Bronchial epithelial cell (primary cell): ENCODE measurements around the gene TH. TPM values are rescaled to one million over a fixed set of nuclear protein-coding genes. Genes with fewer than 3 reads are reported as not detected.

Source experiments
- DNase-seq: peaks from one replicate; pipeline ENCODE4 v3.0.0-alpha.2; 2010; ENCODE audit warnings: low read depth
- FAIRE-seq: peaks from 2 replicates; lab custom pipeline; 2011; peaks lifted over from hg19 to GRCh38; lab: Jason Lieb, UNC
- H3K27me3 ChIP-seq: 2 replicates; pipeline ENCODE4 v1.5.1; 2011; ENCODE audit warnings: low read length; ENCODE audit not compliant: control insufficient read depth, insufficient read depth
- H3K36me3 ChIP-seq: 2 replicates; pipeline ENCODE4 v1.5.1; 2011; ENCODE audit warnings: low read length; ENCODE audit not compliant: control insufficient read depth, insufficient read depth
- H3K4me3 ChIP-seq: 2 replicates; pipeline ENCODE4 v1.5.1; 2011; ENCODE audit warnings: mild to moderate bottlenecking, low read depth, low read length, control low read depth
- CTCF ChIP-seq: IDR thresholded peaks from 2 replicates; pipeline ENCODE4 v1.5.1; 2011; ENCODE audit warnings: mild to moderate bottlenecking, moderate library complexity, low read length, control low read depth, inconsistent platforms; ENCODE audit not compliant: insufficient read depth, severe bottlenecking
- total RNA-seq: library from RNA; depleted of rRNA; stranded (reverse); fragments of >200 nt; gene quantifications from 2 replicates; pipeline ENCODE4 v1.2.1, GENCODE V29; 2014

Gene TH
- total RNA-seq, 1 donor from 2014 or later = under 0.01 TPM

DNA sequence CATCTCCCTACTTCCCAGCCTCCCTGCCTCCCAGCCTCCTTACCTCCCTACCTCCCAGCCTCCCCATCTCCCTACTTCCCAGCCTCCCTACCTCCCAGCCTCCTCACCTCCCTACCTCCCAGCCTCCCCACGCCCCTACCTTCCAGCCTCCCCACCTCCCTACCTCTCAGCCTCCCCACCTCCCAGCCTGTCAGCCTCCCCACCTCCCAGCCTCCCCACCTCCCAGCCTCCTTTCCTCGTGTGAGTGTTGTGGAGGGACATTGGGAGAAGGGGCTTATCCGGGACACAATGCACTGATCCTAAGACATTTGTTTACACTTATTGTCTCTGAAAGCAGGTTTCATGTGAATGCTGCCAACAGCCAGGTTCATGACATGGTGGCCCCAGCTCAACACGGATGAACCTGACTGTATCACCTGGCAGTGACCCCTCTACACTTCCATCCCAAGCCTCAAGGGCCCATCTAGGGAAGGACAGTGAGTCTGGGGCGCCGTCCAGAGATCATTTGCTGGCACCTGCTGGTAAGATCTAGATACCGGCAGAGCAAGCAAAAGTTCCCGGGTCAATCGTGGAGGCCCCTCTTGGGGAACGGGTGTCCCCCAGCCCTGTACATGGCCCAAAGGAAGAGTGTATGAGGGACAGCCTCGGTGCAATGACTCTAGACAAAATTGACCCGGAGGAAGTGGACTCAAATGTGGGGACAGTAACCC is 34.5 kb upstream of the TH start:
- FAIRE-seq = no peak
- Histone ChIP-seq H3K36me3 (no peaks in the 10 kb centered on the region), H3K27me3 (peaks cover 10% of the 10 kb centered on the region), H3K4me3 (no peak overlapping the region)
- no peak for DNase-seq
- TF ChIP-seq CTCF = no peak

DNA sequence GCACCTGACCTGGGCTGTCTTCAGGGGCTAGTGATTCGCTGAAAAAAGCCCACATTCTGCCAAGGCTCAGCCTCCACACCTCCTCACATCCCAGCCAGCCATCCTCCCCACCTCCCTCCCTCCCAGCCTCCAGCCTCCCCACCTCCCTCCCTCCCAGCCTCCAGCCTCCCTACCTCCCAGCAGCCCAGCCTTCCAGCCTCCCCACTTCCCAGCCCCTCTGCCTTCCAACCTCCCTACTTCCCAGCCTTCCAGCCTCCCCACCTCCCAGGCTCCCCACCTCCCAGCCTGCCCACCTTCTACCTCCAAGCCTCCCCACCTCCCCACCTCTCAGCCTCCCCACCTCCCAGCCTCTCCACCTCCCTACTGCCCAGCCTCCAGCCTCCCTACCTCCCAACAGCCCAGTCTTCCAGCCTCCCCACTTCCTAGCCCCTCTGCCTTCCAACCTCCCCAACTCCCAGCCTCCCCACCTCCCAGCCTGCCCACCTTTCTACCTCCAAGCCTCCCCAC is 33.7 kb upstream of the TH start:
- no peak overlapping the region for H3K4me3 ChIP-seq
- H3K27me3 ChIP-seq = peaks cover 6% of the 10 kb centered on the region
- no peak for TF ChIP-seq CTCF
- no peaks in the 10 kb centered on the region for H3K36me3 ChIP-seq
- FAIRE-seq (no peak), DNase-seq (no peak)

- Histone ChIP-seq H3K27me3 (peaks cover 6% of the 10 kb centered on the region), H3K4me3 (no peak overlapping the region), H3K36me3 (no peaks in the 10 kb centered on the region)
- TF ChIP-seq CTCF = no peak
- no peak for DNase-seq
- no peak for FAIRE-seq
Measured at GRCh38 chr11:2204361-2205213, 33.0 kb upstream of the TH start.

DNA sequence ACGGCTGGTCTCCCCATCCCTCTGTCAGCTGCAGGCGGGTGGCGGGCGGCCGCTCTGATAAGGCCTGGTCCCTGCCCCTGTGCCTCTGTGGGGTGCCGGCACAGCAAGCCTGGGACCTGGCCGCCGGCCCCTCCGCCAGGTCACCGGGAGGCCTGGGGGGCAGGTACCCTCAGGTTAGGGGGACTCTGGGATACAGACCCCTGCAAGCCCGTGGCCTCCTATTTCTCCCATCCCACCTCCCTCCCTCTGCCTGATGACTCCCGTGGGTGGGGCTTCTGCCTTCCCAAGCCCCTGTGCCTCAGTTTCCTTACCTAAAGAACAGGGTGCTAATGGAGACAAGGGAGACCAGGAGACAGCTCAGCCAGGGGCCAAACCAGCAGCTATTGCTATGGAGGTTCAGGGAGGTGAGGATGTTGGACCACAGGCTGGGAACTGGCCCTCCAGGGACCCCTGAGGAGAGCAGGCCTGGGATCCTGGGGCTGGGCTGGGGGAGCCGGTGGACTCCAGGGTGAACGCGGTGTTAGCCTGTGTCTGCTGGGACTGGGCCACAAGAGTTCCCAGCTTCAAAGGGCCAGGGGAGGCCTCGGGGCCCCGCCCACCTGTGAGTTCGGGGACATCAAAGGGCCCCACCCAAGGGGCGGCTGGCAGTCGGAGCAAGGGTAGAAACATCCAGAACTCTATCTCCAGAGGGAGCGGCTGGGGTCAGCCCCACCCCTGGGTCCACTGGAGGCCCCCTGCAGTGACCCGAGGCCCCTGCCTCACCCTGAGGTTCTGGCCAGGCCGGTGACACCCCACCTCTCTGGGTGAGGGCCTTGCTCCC is 32.0 kb upstream of the TH start:
- DNase-seq (no peak), FAIRE-seq (no peak)
- Histone ChIP-seq H3K27me3 (peaks cover 4% of the 10 kb centered on the region), H3K36me3 (no peaks in the 10 kb centered on the region), H3K4me3 (no peak overlapping the region)
- no peak for TF ChIP-seq CTCF

GRCh38 chr11:2202900-2203439 is 31.4 kb upstream of the TH start:
- FAIRE-seq (no peak), DNase-seq (no peak)
- H3K36me3 ChIP-seq = no peaks in the 10 kb centered on the region
- peaks cover 4% of the 10 kb centered on the region for H3K27me3 ChIP-seq
- H3K4me3 ChIP-seq = no peak overlapping the region
- TF ChIP-seq CTCF = no peak
